Stimulated activated naive CD8-positive, alpha-beta T cell treated with anti-CD3 and anti-CD28 coated beads, Interleukin-15, Interleukin-2, amounts not matched to agents 100 ng/mL and 50 ng/mL, for 24 hours (primary cell): Measurements from ENCODE around the gene SYT8.
"Not testable (repeated sequence)": the region's sequence is repeated elsewhere in the genome, so short reads cannot be mapped to it uniquely, and the experiment has no call there.

Experiments used
- H3K27ac Mint-ChIP-seq: one replicate; pipeline ENCODE4 v1.8.0; 2021; ENCODE audit warnings: mild to moderate bottlenecking, mixed read lengths
- H3K27me3 Mint-ChIP-seq: one replicate; pipeline ENCODE4 v1.8.0; 2021; ENCODE audit warnings: mixed read lengths
- H3K36me3 Mint-ChIP-seq: one replicate; pipeline ENCODE4 v1.8.0; 2021; ENCODE audit warnings: low read depth, mixed read lengths
- H3K4me1 Mint-ChIP-seq: one replicate; pipeline ENCODE4 v1.8.0; 2021; ENCODE audit warnings: low read depth, mixed read lengths
- H3K4me3 Mint-ChIP-seq: one replicate; pipeline ENCODE4 v1.8.0; 2021; ENCODE audit warnings: mild to moderate bottlenecking, mixed read lengths
- H3K9me3 Mint-ChIP-seq: one replicate; pipeline ENCODE4 v1.8.0; 2021; ENCODE audit warnings: mixed read lengths

The SYT8 gene

DNA sequence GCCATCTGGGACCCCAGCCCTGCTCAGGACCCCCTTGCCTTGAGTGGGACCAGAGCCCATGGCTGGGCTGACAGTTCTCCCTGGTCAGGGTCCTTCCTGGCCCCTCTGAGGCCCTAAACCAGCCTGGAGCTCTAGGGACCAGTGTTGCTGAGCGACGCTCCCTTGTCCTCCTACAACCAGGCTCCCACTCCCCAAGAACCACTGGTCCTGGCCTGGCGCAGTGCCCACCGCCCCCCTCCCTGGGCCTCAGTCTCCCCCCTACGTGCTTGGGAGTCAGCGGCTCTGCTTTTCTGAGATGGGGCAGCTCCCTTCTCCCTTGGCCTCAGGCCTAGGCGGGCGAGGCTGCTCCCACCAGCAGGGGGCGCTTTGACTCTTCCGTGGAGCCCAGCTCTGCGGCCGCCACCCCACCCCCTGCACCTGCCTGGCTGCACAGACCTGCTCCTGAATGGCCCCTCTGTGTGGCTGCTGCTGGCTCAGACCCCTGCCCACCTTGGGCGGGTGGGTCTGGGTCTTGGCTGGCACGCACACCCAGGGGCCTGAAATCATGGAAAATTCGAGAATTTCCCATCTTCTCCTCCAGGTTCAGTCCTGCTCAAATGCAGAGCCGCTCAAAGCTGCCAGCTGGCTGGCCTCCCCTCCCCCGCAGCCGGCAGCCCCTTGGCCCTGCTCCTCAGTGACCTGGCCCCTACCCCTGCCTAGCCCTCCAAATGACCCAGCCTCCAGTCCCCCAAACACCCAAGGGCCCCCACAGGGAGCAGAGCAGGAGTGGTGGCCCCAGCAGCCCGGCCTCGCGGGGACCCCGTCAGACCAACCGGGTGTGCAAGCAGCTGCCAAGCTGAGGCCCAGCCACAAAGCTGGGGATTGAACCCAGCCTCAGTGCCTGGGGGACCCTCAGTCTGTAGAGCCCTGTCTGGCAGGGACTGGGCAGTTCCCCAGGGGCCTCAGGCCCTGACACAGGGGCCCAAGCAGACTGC is 47.8 kb downstream of the SYT8 start:
- Mint-ChIP-seq H3K9me3 (no peaks in the 10 kb centered on the region), H3K27me3 (no peaks in the 10 kb centered on the region), H3K27ac (no peak overlapping the region), H3K36me3 (peaks cover 4% of the 10 kb centered on the region), H3K4me3 (no peak overlapping the region), H3K4me1 (peaks cover 9% of the 10 kb centered on the region)

- Mint-ChIP-seq H3K4me3 (no peak overlapping the region), H3K36me3 (peaks cover 10% of the 10 kb centered on the region), H3K27me3 (no peaks in the 10 kb centered on the region), H3K27ac (no peak overlapping the region), H3K4me1 (peaks cover 18% of the 10 kb centered on the region), H3K9me3 (no peaks in the 10 kb centered on the region)
Measured at GRCh38 chr11:1883346-1884302, 48.8 kb downstream of the SYT8 start.

GRCh38 chr11:1884303-1884700 is 49.5 kb downstream of the SYT8 start:
- Mint-ChIP-seq H3K27ac (no peak overlapping the region), H3K9me3 (no peaks in the 10 kb centered on the region), H3K27me3 (no peaks in the 10 kb centered on the region), H3K4me1 (peaks cover 23% of the 10 kb centered on the region), H3K4me3 (no peak overlapping the region), H3K36me3 (peaks cover 14% of the 10 kb centered on the region)

DNA sequence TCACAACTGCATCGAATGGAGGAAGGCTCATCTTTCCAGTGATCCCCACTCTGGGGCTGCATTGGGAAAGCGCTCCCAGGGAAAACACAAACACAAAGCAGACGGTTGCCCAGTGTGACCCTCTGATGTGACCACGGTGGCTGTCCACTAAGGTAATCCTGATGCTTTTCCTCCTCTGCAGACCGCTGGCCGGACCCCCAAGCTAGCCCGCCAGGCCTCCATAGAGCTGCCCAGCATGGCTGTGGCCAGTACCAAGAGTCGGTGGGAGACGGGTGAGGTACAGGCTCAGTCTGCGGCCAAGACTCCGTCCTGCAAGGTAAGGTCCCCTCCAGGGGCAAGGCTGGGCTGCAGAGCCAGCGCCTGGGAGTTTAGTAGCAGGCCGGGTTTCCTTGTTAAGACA is 51.8 kb downstream of the SYT8 start:
- not testable (repeated sequence) for H3K27me3 Mint-ChIP-seq, H3K9me3 Mint-ChIP-seq, H3K4me3 Mint-ChIP-seq, H3K27ac Mint-ChIP-seq
- peaks cover 14% of the 10 kb centered on the region for H3K36me3 Mint-ChIP-seq
- H3K4me1 Mint-ChIP-seq, result peaks cover 36% of the 10 kb centered on the region
